Neutrophil (primary cell): Measurements from ENCODE around the gene SOX1.

Experiments
- H3K27ac ChIP-seq: fragments of 200-600 bp; sonication (generic); 2 replicates; pipeline ENCODE4 v1.5.1; 2016; ENCODE audit warnings: mild to moderate bottlenecking, moderate library complexity
- H3K27me3 ChIP-seq: fragments of 200-600 bp; sonication (generic); 2 replicates; pipeline ENCODE4 v1.6.0; 2016; ENCODE audit warnings: mild to moderate bottlenecking
- H3K36me3 ChIP-seq: fragments of 200-600 bp; sonication (generic); 2 replicates; pipeline ENCODE4 v1.5.1; 2017
- H3K4me1 ChIP-seq, 2 experiments: fragments of 200-600 bp in 1 of 2; sonication (generic) in 1 of 2; 1 replicate in 1 of 2; 2 replicates in 1 of 2; pipeline versions ENCODE4 v1.5.1 to v1.6.1; 2013 to 2016; ENCODE audit warnings: low read depth in 1 of 2, low read length in 1 of 2, mild to moderate bottlenecking in 1 of 2, moderate library complexity in 1 of 2; ENCODE audit not compliant: control insufficient read depth in 1 of 2, insufficient read depth in 1 of 2
- H3K4me3 ChIP-seq, 2 experiments: fragments of 200-600 bp in 1 of 2; sonication (generic) in 1 of 2; 1 replicate in 1 of 2; 2 replicates in 1 of 2; pipeline ENCODE4 v1.5.1; 2013 to 2016; ENCODE audit warnings: low read depth in 1 of 2, low read length in 1 of 2, mild to moderate bottlenecking in 1 of 2, moderate library complexity in 1 of 2
- H3K9me3 ChIP-seq: fragments of 200-600 bp; sonication (generic); 2 replicates; pipeline ENCODE4 v1.5.1; 2016
- CTCF ChIP-seq: fragments of 200-600 bp; sonication (generic); IDR thresholded peaks from 2 replicates; pipeline ENCODE4 v1.5.1; 2016; ENCODE audit warnings: antibody characterized with exemption

Gene SOX1

DNA sequence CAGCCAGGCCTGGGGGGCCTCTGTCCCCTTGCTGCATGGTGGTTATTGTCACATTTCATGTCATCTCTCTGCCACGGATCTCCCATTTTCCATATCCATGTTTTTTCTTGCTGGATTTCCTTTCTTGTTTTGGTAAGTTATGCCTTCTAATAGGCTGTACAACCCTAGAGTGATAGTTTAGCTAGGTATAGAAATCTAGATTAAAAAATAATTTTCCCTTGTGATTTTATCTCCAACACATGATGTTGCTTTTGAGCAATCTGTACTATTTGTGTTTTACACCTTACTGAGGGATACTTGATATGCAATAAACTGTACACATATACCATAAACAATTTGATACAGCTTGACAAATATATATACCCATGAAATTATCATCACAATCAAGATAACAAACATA is 17.0 kb downstream of the SOX1 start:
- Histone ChIP-seq H3K36me3 (no peaks in the 10 kb centered on the region), H3K9me3 (no peaks in the 10 kb centered on the region), H3K4me1 (no peaks in the 10 kb centered on the region), H3K4me3 (no peak overlapping the region), H3K27ac (no peak overlapping the region), H3K27me3 (peaks cover 46% of the 10 kb centered on the region)
- TF ChIP-seq CTCF: no peak

DNA sequence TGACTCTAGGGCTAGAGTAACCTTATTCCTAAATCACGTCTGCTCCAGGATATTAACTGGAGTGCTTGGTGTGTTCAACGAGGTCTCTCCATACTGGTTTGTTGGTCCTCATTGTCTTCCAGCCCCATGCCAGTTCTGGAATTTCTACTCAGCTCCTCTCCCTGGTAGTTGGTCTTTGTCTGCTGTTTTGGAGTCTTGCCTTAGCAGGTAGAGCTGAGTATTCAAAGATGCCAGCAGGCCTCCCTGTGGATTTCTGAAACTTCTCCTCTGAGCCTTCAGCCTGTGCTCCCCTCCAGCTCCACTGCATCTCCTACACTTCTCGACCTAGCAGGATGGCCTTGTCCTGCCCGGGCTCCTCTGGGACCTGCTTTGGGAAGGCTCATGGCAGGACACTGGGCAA is 25.5 kb downstream of the SOX1 start:
- H3K36me3 ChIP-seq: no peaks in the 10 kb centered on the region
- H3K4me3 ChIP-seq: no peak overlapping the region
- H3K9me3 ChIP-seq: no peaks in the 10 kb centered on the region
- H3K27ac ChIP-seq: no peak overlapping the region
- no peaks in the 10 kb centered on the region for H3K4me1 ChIP-seq
- peaks cover 26% of the 10 kb centered on the region for H3K27me3 ChIP-seq
- TF ChIP-seq CTCF: no peak

GRCh38 chr13:112095354-112095753 is 28.4 kb downstream of the SOX1 start:
- Histone ChIP-seq H3K27me3 (peaks cover 51% of the 10 kb centered on the region), H3K4me3 (no peak overlapping the region), H3K36me3 (no peaks in the 10 kb centered on the region), H3K27ac (no peak overlapping the region), H3K9me3 (no peaks in the 10 kb centered on the region), H3K4me1 (no peaks in the 10 kb centered on the region)
- no peak for TF ChIP-seq CTCF

DNA sequence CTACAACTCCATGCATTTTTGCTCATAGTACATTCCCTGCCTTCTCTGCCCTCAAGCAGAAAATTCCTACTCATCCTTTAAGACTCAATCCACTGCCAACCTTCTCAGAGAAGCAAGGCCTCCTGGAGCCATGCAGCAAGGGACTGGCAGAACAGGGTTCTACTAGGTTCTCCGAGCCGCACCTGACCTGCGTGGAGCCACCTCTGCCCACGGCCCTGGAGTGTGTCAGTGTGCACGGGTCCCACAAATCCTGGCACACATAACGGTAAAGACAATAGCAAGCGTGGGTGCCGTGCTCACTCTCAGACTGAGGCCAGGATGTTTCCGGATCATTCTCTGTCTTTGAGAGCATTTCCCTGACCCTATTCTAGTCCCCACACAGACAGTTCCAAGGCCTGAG is 30.0 kb downstream of the SOX1 start:
- Histone ChIP-seq H3K4me3 (no peak overlapping the region), H3K4me1 (no peaks in the 10 kb centered on the region), H3K27me3 (peaks cover 67% of the 10 kb centered on the region), H3K27ac (no peak overlapping the region), H3K36me3 (no peaks in the 10 kb centered on the region), H3K9me3 (no peaks in the 10 kb centered on the region)
- no peak for TF ChIP-seq CTCF

DNA sequence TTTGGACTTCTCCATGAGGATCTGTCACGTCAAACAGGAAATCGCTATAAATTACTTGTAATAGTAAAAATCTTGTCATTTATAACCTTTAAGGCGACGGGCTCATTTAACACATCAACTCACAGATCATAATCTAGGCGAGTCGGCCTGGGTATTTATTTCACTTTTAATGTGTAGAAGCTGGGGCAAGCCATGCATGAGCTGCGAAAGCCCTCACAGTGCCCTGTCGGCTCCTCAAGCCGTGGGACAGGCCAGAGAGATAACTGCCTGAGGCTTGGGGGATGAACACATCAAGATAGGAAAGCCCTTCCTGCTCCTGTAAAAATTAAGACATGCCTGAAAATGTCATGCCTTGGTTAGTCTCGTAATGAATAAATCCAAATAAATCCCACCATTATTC is 30.8 kb downstream of the SOX1 start:
- Histone ChIP-seq H3K9me3 (no peaks in the 10 kb centered on the region), H3K4me3 (no peak overlapping the region), H3K4me1 (no peaks in the 10 kb centered on the region), H3K27ac (no peak overlapping the region), H3K36me3 (no peaks in the 10 kb centered on the region), H3K27me3 (peaks cover 75% of the 10 kb centered on the region)
- no peak for TF ChIP-seq CTCF

GRCh38 chr13:112098699-112099098 is 31.8 kb downstream of the SOX1 start:
- Histone ChIP-seq H3K27ac (no peak overlapping the region), H3K36me3 (no peaks in the 10 kb centered on the region), H3K9me3 (no peaks in the 10 kb centered on the region), H3K4me1 (no peaks in the 10 kb centered on the region), H3K27me3 (peaks cover 85% of the 10 kb centered on the region), H3K4me3 (no peak overlapping the region)
- no peak for TF ChIP-seq CTCF
